Stomach (tissue), 9 donors: ENCODE results near the gene LSM7. TPM values are rescaled to one million over a fixed set of nuclear protein-coding genes. Genes with fewer than 3 reads are reported as not detected.

Experiments used
- DNase-seq, 2 donors: peaks; one replicate each; pipeline versions ENCODE4 v3.0.0 to v3.0.0-alpha.2; 2013 to 2019
- H3K27ac ChIP-seq, 5 donors: fragments of 200-600 bp in 4 of 5; sonication (generic) in 4 of 5; one replicate each; pipeline ENCODE4 v1.5.1; 2013 to 2019; ENCODE audit warnings: mild to moderate bottlenecking in 1 of 5, moderate library complexity in 1 of 5
- H3K27me3 ChIP-seq, 3 donors: fragments of 200-600 bp; sonication (generic); one replicate each; pipeline ENCODE4 v1.5.1; 2017 to 2019; ENCODE audit warnings: mixed run types in 1 of 3
- H3K36me3 ChIP-seq, 4 donors: fragments of 200-600 bp; sonication (generic); 1 replicate in 3 of 4; 2 replicates in 1 of 4; pipeline ENCODE4 v1.5.1; 2016 to 2019
- H3K4me1 ChIP-seq, 4 donors: fragments of 200-600 bp; sonication (generic); one replicate each; pipeline ENCODE4 v1.5.1; 2016 to 2019
- H3K4me3 ChIP-seq, 4 donors: fragments of 200-600 bp; sonication (generic) in 3 of 4; one replicate each; pipeline ENCODE4 v1.5.1; 2016 to 2019; ENCODE audit warnings: mild to moderate bottlenecking in 1 of 4
- H3K9me3 ChIP-seq, 4 donors: fragments of 200-600 bp; sonication (generic); one replicate each; pipeline ENCODE4 v1.5.1; 2016 to 2019
- CTCF ChIP-seq, 7 experiments: fragments of 450-650 bp in 4 of 7; fragments of 200-600 bp in 3 of 7; sonication (generic) in 3 of 7; IDR thresholded peaks; one replicate each; pipeline ENCODE4 v1.5.1; 2016 to 2019; ENCODE audit warnings: antibody characterized with exemption in 7 of 7, control low read depth in 2 of 7, mild to moderate bottlenecking in 1 of 7
- EP300 ChIP-seq: sonication (generic); formaldehyde crosslinking; IDR thresholded peaks from one replicate; pipeline ENCODE4 v1.6.1; 2017; ENCODE audit warnings: antibody characterized with exemption
- POLR2A ChIP-seq, 4 donors: fragments of 450-650 bp; IDR thresholded peaks; one replicate each; pipeline ENCODE4 v1.6.1; 2016; ENCODE audit warnings: antibody characterized with exemption in 4 of 4, control low read depth in 2 of 4, mild to moderate bottlenecking in 1 of 4, moderate library complexity in 1 of 4
- POLR2AphosphoS5 ChIP-seq, 3 donors: sonication (generic); formaldehyde crosslinking; IDR thresholded peaks; one replicate each; pipeline ENCODE4 v1.6.1; 2016; ENCODE audit warnings: antibody characterized with exemption in 3 of 3
- WGBS, 5 donors: extraction: QIAGEN DNeasy Blood & Tissue Kit in 3 of 5; methylation state at CpG; one replicate each; pipeline versions ENCODE4 v1.1.5 to v1.1.7; 2013 to 2018; 5-methylcytosine and 5-hydroxymethylcytosine counted together
- intact Hi-C: fragments of 100-400 bp; cut with DNase I; formaldehyde crosslinking; loops from one replicate; pipeline ENCODE4 v1.15.1; 2023; ENCODE audit warnings: low total_unique reads
- polyA plus RNA-seq, 3 donors: library from polyadenylated mRNA; stranded (reverse); fragments of 200-250 nt; gene quantifications; one replicate each; pipeline ENCODE4 v1.2.3, GENCODE V29; 2013
- total RNA-seq, 5 donors: library from RNA; depleted of rRNA; stranded (reverse); fragments of >200 nt; gene quantifications; one replicate each; pipeline versions ENCODE4 v1.1.0 to v1.2.3, GENCODE V29; 2014 to 2016
- donor health status: healthy with polysubstance abuse.
- donor health status: Bipolar disorder and iron deficiency.
- donor health status: healthy.

The LSM7 gene
- total and polyA plus RNA-seq, 8 donors, result 9.8 to 332 (median 87.5) TPM

GRCh38 chr19:2331601-2332246 lies 3.3 kb upstream of the LSM7 start:
- H3K27ac ChIP-seq, result peak overlapping the region; percentile 57 to 92 (median 72)
- H3K36me3 ChIP-seq, result peaks cover 0 to 8% (median 0%) of the 10 kb centered on the region in 4 donors
- H3K4me3 ChIP-seq, result no peak overlapping the region
- no peaks in the 10 kb centered on the region for H3K27me3 ChIP-seq
- no peaks in the 10 kb centered on the region for H3K9me3 ChIP-seq
- no peak for TF ChIP-seq POLR2A (IDR thresholded peaks at IDR 0.05)
- no peak for TF ChIP-seq EP300
- no peak for TF ChIP-seq POLR2AphosphoS5 (IDR thresholded peaks at IDR 0.05)
- no peak for TF ChIP-seq CTCF (IDR thresholded peaks at IDR 0.05)
- DNase-seq, result no peak
- intact Hi-C loops, result no loop called here
- 61 to 82% (median 72%) methylated on average over 6 to 12 of the region's 12 CpGs for WGBS, 5 donors
- peaks cover 55 to 79% (median 71%) of the 10 kb centered on the region in 4 donors for H3K4me1 ChIP-seq

- Histone ChIP-seq H3K4me1 (peaks cover 55 to 80% (median 76%) of the 10 kb centered on the region in 4 donors), H3K9me3 (no peaks in the 10 kb centered on the region), H3K27me3 (no peaks in the 10 kb centered on the region), H3K27ac (peak overlapping the region; percentile 57 to 92 (median 72)), H3K36me3 (peaks cover 0 to 10% (median 5%) of the 10 kb centered on the region in 4 donors), H3K4me3 (peak overlapping the region in 2 of 4 donors; percentile 1 to 92)
- TF ChIP-seq EP300 (no peak), POLR2AphosphoS5 (IDR thresholded peaks at IDR 0.05) (peak in 2 of 3 donors; percentile 60 to 62)
- intact Hi-C loops, result no loop called here
- WGBS, 5 donors, result 32 to 53% (median 38%) methylated on average over 15 to 20 of the region's 20 CpGs
- peak; percentile 74 to 91 for DNase-seq
Measured at GRCh38 chr19:2330632-2331284, 2.4 kb upstream of the LSM7 start.

- no peaks in the 10 kb centered on the region for H3K9me3 ChIP-seq
- intact Hi-C loops, result no loop called here
- peak overlapping the region in 2 of 4 donors; percentile 1 to 92 for H3K4me3 ChIP-seq
- no peaks in the 10 kb centered on the region for H3K27me3 ChIP-seq
- H3K36me3 ChIP-seq, result peaks cover 0 to 15% (median 10%) of the 10 kb centered on the region in 4 donors
- TF ChIP-seq CTCF (IDR thresholded peaks at IDR 0.05), result no peak
- TF ChIP-seq POLR2A (IDR thresholded peaks at IDR 0.05), result no peak
- TF ChIP-seq EP300, result no peak
- TF ChIP-seq POLR2AphosphoS5 (IDR thresholded peaks at IDR 0.05), result no peak
- peak overlapping the region; percentile 52 to 92 (median 72) for H3K27ac ChIP-seq
- no peak for DNase-seq
- WGBS, 5 donors, result 60 to 72% (median 65%) methylated on average over 10 of the region's 10 CpGs
- H3K4me1 ChIP-seq, result peaks cover 55 to 85% (median 76%) of the 10 kb centered on the region in 4 donors
Measured at GRCh38 chr19:2330255-2330631, 1.9 kb upstream of the LSM7 start.

- Histone ChIP-seq H3K9me3 (no peaks in the 10 kb centered on the region), H3K4me3 (peak overlapping the region; percentile 88 to 98 (median 93)), H3K27ac (peak overlapping the region in 4 of 5 donors; percentile 25 to 92 (median 83)), H3K27me3 (no peaks in the 10 kb centered on the region), H3K36me3 (peaks cover 0 to 21% (median 17%) of the 10 kb centered on the region in 4 donors), H3K4me1 (peaks cover 55 to 88% (median 74%) of the 10 kb centered on the region in 4 donors)
- intact Hi-C loops, result loop anchor here (10.0 kb wide), 1 partner anchor 95 kb away; the partner anchor contains the start of genes PLEKHJ1 and SF3A2
- no peak for DNase-seq
- WGBS, 5 donors, result 40 to 48% (median 42%) methylated on average over 13 of the region's 13 CpGs
- TF ChIP-seq POLR2AphosphoS5 (IDR thresholded peaks at IDR 0.05) (no peak), POLR2A (IDR thresholded peaks at IDR 0.05) (no peak), EP300 (no peak), CTCF (IDR thresholded peaks at IDR 0.05) (no peak)
Measured at GRCh38 chr19:2329501-2329916, 1.1 kb upstream of the LSM7 start.
